Central memory CD4-positive, alpha-beta T cell (primary cell): Measurements from ENCODE around the gene COA1.

ENCODE experiments used
- DNase-seq: peaks from one replicate; pipeline ENCODE4 v3.0.0; 2022

Gene COA1

GRCh38 chr7:43589728-43590127 lies 139.6 kb downstream of the COA1 start:
- no peak for DNase-seq
